ENCODE results near the gene CACNA2D3. TPM values are rescaled to one million over a fixed set of nuclear protein-coding genes. Genes with fewer than 3 reads are reported as not detected.

The CACNA2D3 gene
- polyA plus RNA-seq, 1 donor from 2014 or later, result 26.2 TPM

DNA sequence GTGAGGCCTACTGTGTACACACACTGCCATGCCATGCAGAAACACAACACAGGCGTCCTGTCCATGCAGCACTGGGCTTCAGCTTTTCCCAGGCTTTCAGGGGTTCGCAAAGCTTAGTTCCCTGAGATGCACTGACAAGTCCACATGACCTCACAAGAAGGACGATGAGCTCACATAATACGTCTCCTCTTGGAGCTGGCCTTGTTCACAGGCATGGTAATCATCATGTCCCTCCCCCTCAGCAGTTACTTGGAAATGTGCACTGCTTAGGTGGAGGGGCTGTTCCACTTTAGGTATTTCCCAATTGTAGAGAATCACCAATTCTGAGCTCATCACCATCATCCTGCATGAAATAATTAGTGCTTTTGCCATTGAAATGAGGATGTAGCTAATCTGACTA lies 496.7 kb downstream of the CACNA2D3 start:
- H3K9me2 ChIP-seq (ENCODE audit: insufficient read depth, low read length), result no peaks in the 10 kb centered on the region
- H3K79me2 ChIP-seq (replicated peaks; ENCODE audit: insufficient read depth, low read length), result no peaks in the 10 kb centered on the region
- H3K4me3 ChIP-seq (ENCODE audit: low read length), result no peak overlapping the region
- H2AFZ ChIP-seq (ENCODE audit: low read depth, low read length), result no peak overlapping the region
- H3F3A ChIP-seq (ENCODE audit: insufficient read depth, low read length, poor library complexity, severe bottlenecking), result no peaks in the 10 kb centered on the region
- TF ChIP-seq, protein P1, sequence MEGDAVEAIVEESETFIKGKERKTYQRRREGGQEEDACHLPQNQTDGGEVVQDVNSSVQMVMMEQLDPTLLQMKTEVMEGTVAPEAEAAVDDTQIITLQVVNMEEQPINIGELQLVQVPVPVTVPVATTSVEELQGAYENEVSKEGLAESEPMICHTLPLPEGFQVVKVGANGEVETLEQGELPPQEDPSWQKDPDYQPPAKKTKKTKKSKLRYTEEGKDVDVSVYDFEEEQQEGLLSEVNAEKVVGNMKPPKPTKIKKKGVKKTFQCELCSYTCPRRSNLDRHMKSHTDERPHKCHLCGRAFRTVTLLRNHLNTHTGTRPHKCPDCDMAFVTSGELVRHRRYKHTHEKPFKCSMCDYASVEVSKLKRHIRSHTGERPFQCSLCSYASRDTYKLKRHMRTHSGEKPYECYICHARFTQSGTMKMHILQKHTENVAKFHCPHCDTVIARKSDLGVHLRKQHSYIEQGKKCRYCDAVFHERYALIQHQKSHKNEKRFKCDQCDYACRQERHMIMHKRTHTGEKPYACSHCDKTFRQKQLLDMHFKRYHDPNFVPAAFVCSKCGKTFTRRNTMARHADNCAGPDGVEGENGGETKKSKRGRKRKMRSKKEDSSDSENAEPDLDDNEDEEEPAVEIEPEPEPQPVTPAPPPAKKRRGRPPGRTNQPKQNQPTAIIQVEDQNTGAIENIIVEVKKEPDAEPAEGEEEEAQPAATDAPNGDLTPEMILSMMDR (IDR thresholded peaks at IDR 0.05; ENCODE audit: poor library complexity, severe bottlenecking), result no peak
- no peak for TF ChIP-seq EP300 (conservative IDR thresholded peaks at IDR 0.05; ENCODE audit: poor library complexity, severe bottlenecking)
- no peak for TF ChIP-seq TAF1 (IDR thresholded peaks at IDR 0.05; ENCODE audit: low read depth)
- no peak for TF ChIP-seq SMC3 (conservative IDR thresholded peaks at IDR 0.05; ENCODE audit: poor library complexity)
- no peak overlapping the region for H3K9ac ChIP-seq (ENCODE audit: low read length)
- H3K36me3 ChIP-seq (ENCODE audit: insufficient read depth, low read length), result no peaks in the 10 kb centered on the region
- no peaks in the 10 kb centered on the region for H3K9me3 ChIP-seq (ENCODE audit: low read length)
- H3K4me2 ChIP-seq (ENCODE audit: low read length), result no peak overlapping the region
- H4K20me1 ChIP-seq (ENCODE audit: insufficient read depth), result no peaks in the 10 kb centered on the region
- no peak overlapping the region for H3K27ac ChIP-seq (ENCODE audit: low read length)
- no peaks in the 10 kb centered on the region for H3K27me3 ChIP-seq (ENCODE audit: insufficient read depth, low read depth, low read length)

DNA sequence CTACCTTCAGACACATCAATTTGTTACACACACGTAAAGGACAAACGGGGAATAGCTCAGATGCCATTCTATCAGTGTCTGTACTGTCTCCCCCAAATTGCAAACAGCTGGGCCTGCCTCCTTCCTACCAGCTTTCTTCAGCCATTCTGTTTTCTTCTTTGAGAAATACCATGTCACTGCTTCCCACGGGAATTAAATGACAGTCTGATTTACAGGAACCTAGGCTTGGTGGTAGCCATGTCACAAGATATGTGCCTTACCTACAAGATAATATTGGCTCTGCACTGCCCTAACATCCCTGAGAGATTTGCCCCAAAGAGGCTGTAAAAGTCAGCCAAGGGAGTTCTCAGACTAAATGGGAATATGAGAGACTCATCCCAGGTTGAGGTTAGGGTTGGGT lies 497.2 kb downstream of the CACNA2D3 start:
- Histone ChIP-seq H3K79me2 (replicated peaks; ENCODE audit: insufficient read depth, low read length) (no peaks in the 10 kb centered on the region), H3K27me3 (ENCODE audit: insufficient read depth, low read depth, low read length) (no peaks in the 10 kb centered on the region), H4K20me1 (ENCODE audit: insufficient read depth) (no peaks in the 10 kb centered on the region), H3K4me2 (ENCODE audit: low read length) (no peak overlapping the region), H3K9me2 (ENCODE audit: insufficient read depth, low read length) (no peaks in the 10 kb centered on the region), H3K36me3 (ENCODE audit: insufficient read depth, low read length) (no peaks in the 10 kb centered on the region), H3F3A (ENCODE audit: insufficient read depth, low read length, poor library complexity, severe bottlenecking) (no peaks in the 10 kb centered on the region), H2AFZ (ENCODE audit: low read depth, low read length) (no peak overlapping the region), H3K27ac (ENCODE audit: low read length) (no peak overlapping the region), H3K4me3 (ENCODE audit: low read length) (no peak overlapping the region), H3K9me3 (ENCODE audit: low read length) (no peaks in the 10 kb centered on the region), H3K9ac (ENCODE audit: low read length) (no peak overlapping the region)
- TF ChIP-seq RAD21 (conservative IDR thresholded peaks at IDR 0.05) (no peak), TAF1 (IDR thresholded peaks at IDR 0.05; ENCODE audit: low read depth) (no peak), SMC3 (conservative IDR thresholded peaks at IDR 0.05; ENCODE audit: poor library complexity) (no peak), POLR2AphosphoS5 (IDR thresholded peaks at IDR 0.05) (no peak), MXI1 (conservative IDR thresholded peaks at IDR 0.05; ENCODE audit: poor library complexity, severe bottlenecking) (no peak), EZH2 (IDR thresholded peaks at IDR 0.05; ENCODE audit: borderline replicate concordance, insufficient read depth, low read length, poor library complexity, severe bottlenecking) (no peak), EP300 (conservative IDR thresholded peaks at IDR 0.05; ENCODE audit: poor library complexity, severe bottlenecking) (no peak)
- TF ChIP-seq, protein P1 (IDR thresholded peaks at IDR 0.05; ENCODE audit: poor library complexity, severe bottlenecking), result no peak
- TF ChIP-seq, protein P2, sequence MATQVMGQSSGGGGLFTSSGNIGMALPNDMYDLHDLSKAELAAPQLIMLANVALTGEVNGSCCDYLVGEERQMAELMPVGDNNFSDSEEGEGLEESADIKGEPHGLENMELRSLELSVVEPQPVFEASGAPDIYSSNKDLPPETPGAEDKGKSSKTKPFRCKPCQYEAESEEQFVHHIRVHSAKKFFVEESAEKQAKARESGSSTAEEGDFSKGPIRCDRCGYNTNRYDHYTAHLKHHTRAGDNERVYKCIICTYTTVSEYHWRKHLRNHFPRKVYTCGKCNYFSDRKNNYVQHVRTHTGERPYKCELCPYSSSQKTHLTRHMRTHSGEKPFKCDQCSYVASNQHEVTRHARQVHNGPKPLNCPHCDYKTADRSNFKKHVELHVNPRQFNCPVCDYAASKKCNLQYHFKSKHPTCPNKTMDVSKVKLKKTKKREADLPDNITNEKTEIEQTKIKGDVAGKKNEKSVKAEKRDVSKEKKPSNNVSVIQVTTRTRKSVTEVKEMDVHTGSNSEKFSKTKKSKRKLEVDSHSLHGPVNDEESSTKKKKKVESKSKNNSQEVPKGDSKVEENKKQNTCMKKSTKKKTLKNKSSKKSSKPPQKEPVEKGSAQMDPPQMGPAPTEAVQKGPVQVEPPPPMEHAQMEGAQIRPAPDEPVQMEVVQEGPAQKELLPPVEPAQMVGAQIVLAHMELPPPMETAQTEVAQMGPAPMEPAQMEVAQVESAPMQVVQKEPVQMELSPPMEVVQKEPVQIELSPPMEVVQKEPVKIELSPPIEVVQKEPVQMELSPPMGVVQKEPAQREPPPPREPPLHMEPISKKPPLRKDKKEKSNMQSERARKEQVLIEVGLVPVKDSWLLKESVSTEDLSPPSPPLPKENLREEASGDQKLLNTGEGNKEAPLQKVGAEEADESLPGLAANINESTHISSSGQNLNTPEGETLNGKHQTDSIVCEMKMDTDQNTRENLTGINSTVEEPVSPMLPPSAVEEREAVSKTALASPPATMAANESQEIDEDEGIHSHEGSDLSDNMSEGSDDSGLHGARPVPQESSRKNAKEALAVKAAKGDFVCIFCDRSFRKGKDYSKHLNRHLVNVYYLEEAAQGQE (IDR thresholded peaks at IDR 0.05; ENCODE audit: borderline replicate concordance), result no peak

Data from neural cell (in vitro differentiated cells).